Uterus (tissue), 2 donors: ENCODE data around the gene SLC46A2.

Experiments used
- CTCF ChIP-seq, 4 experiments: fragments of 200-600 bp in 2 of 4; fragments of 450-650 bp in 2 of 4; sonication (generic) in 2 of 4; IDR thresholded peaks; one replicate each; pipeline ENCODE4 v1.5.1; 2016 to 2019; ENCODE audit warnings: antibody characterized with exemption in 4 of 4, mild to moderate bottlenecking in 2 of 4, moderate library complexity in 1 of 4
- POLR2A ChIP-seq, 2 donors: fragments of 450-650 bp; IDR thresholded peaks; one replicate each; pipeline ENCODE4 v1.6.1; 2016; ENCODE audit warnings: antibody characterized with exemption in 2 of 2, mild to moderate bottlenecking in 1 of 2, moderate library complexity in 1 of 2

GRCh38 chr9:112896131-112896530 lies 5.5 kb upstream of the SLC46A2 start:
- TF ChIP-seq CTCF (IDR thresholded peaks at IDR 0.05) (no peak), POLR2A (IDR thresholded peaks at IDR 0.05) (no peak)
